HG03571 (cell line): ENCODE data around the gene HUNK.
"Not testable (repeated sequence)": the region's sequence is repeated elsewhere in the genome, so short reads cannot be mapped to it uniquely, and the experiment has no call there.

Experiments
- ATAC-seq: cut with Tn5 transposase; IDR thresholded peaks from one replicate; pipeline ENCODE4 v1.9.1; 2021; ENCODE audit not compliant: unreplicated experiment

HUNK gene

GRCh38 chr21:31872452-31873274 is at the start of gene HUNK:
HUNK (plus strand) TSS chr21:31873020; CDS start chr21:31873675, 655 bp downstream.
- no peak for ATAC-seq

- ATAC-seq: no peak
These were observed 42.9 kb upstream of the HUNK start for GRCh38 chr21:31829736-31830472.

DNA sequence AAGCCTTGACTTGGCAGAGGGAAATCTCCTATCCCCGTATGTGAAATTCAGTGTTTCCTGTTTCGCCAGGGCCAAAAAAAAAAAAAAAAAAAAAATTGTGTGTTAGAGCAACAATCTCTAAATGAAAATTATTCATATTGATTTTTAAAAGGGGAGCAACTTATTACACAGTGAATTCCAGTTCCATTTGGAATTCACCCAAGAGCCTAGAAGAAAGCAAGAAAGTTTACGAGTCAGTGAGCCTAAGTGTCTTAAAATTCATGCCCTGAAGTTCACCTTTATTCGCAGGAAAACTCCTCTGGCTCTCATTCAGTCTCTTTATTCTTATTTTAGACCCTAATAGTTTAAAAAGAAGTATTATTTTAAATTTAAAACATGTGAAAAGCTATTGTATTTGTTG is 42.1 kb upstream of the HUNK start:
- no peak for ATAC-seq

- no peak for ATAC-seq
These were observed 35.8 kb upstream of the HUNK start for GRCh38 chr21:31837041-31837440.

DNA sequence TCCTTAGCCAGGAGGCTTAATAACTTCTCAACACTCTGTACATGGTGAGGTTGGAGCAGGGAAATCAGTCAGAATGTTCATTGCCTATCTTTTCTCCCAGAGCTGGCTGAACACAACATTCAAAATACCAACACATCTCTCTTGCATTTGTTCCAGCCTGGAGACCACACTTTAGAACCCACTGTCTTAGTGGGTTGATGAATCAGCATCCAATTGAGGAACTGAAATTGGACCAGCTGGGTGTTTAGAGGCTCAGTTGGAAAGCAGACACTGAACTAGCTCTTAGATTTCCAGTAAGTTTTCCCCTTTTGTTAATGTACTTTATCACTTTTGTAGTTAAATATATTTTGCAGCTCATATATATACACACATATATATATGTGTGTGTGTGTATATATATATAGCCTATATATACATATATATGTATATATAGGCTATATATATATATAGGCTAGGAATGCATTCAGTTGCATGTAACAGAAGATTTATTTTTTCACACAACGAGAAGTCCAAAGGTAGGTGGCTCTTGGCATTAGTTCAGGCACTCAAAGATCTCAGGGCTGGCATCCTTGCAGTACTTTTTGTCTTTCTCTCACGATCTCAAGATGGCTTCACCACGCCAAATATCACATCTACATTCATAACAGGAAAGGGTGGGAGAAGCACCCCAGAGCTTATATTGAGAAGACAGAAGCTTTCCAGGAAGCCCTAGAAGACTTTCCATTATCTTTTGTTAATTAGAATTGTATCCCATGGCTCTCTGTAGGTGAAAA is 35.0 kb upstream of the HUNK start:
- no peak for ATAC-seq

DNA sequence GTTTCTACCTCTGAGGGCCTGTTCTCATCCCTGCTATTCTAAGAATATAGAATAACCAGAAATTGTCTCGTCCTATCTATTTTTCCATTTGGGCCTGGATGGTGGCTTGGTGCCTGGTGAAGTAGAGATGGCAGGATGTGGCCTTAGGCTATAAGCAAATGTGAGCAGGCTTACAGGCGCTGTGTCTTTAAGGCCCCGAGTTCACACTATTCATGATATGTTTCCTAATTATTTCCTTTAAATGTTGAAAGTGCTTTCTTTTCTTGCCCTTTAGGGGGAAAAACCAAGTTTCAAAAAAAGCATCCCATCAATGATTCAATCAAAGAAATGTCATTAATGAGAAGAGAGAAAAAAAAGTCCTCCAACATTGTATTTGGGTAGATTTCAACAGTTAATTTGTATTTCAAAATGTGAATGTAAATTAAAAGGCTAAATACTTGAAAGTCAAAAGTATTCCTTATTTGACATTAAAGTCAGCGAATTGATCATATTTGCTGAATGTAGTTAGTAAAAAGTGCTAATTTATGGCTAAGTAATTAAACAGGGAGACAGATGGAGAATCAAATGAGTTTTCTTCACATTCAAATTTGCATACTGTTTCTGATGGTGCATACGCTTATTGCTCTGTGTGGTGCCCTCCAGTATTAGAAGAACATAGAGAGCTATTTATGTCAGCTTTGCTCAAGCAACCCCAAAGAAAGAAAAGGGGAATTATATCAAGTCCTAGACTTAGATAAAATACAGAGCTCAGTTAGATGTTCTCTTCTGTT is 34.0 kb upstream of the HUNK start:
- ATAC-seq: no peak

GRCh38 chr21:31844206-31844605 is 28.6 kb upstream of the HUNK start:
- no peak for ATAC-seq

- ATAC-seq: no peak
These were observed 27.6 kb upstream of the HUNK start for GRCh38 chr21:31845151-31845729.

GRCh38 chr21:31846690-31847089 is 26.1 kb upstream of the HUNK start:
- ATAC-seq: no peak

DNA sequence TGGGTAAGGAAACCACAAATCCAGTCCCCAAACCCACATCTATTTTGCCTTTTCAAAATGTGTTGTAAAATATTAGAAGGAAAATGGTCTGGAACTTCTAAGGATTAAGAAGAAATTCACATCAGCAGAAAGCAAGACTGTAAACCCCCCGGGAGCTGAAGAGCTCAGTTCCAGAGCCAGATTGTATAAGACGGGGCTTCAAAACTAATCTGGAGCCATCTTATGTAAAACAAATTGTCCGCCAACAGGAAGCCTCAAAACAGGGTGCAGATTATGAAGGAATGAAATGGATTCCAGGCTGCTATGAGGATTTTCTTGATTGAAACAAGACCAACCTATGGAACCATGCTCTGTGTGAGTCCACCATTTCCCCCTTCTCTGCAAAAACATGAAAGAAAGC is 25.1 kb upstream of the HUNK start:
- no peak for ATAC-seq

- ATAC-seq: no peak
These were observed 24.4 kb upstream of the HUNK start for GRCh38 chr21:31848326-31848985.

DNA sequence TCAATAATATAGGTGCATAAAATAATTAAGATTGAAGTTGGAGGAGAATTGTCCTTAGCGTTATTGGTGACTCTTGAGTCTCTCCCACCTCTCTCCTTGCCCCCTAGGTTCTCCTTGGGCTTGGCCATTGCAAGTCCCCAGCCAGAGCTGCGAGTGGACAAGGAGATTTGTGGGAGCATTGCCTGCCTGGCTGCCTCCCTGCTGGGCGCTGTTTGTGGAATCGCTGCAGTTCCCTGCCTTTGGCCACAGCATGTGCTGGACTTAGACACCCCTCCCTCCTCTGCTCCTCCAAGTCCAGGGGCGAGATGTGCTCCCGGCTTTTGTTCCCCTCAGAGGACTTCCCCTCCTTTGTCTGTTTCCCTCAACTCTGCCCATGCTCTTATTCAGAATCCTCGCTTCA is 21.9 kb upstream of the HUNK start:
- ATAC-seq: no peak

DNA sequence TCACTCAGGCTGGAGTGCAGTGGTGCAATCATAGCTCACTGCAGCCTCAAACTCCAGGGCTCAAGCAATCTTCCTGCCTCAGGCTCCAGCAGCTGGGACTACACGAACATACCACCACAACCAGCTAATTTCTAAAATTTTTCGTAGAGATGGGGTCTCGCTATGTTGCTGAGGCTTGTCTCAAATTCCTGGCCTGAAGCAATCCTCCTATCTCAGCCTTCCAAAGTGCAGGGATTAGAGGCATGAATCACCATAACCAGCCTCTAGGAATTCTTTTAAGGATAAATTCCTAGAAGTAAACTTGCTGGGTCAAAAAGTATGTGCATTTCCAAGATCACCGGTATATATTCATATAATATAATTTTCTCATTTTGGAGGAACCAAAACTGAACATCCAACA is 17.6 kb upstream of the HUNK start:
- no peak for ATAC-seq

- no peak for ATAC-seq
These were observed 15.7 kb upstream of the HUNK start for GRCh38 chr21:31857096-31857495.

DNA sequence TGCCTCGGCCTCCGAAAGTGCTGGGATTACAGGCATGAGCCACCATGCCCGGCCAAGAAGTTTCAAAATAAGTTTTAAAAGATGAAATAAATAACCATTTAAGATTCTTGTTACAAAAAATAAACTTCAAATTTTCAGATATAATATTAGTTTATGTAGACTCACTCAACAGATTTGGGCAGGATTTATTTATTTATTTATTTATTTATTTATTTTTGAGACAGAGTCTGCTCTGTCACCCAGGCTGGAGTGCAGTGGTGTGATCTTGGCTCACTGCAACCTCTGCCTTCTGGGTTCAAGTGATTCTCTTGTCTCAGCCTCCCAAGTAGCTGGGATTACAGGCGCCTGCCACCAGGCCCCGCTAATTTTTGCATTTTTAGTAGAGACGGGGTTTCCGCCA is 15.2 kb upstream of the HUNK start:
- ATAC-seq: not testable (repeated sequence)

GRCh38 chr21:31860851-31861250 is 12.0 kb upstream of the HUNK start:
- ATAC-seq: no peak

- ATAC-seq: no peak
These were observed 10.7 kb upstream of the HUNK start for GRCh38 chr21:31862078-31862477.

GRCh38 chr21:31865429-31865970 is 7.3 kb upstream of the HUNK start:
- ATAC-seq: no peak

- no peak for ATAC-seq
These were observed 6.7 kb upstream of the HUNK start for GRCh38 chr21:31866077-31866511.

- no peak for ATAC-seq
These were observed 3.1 kb upstream of the HUNK start for GRCh38 chr21:31869750-31870149.
